Muscle layer of colon (tissue), 2 donors: ENCODE data around the gene PTGFRN.
A peak's percentile ranks its signal among the peaks of the same experiment; 100 is the strongest.

ENCODE experiments used
- H3K27ac ChIP-seq: one replicate; pipeline ENCODE4 v1.7.0; 2013; ENCODE audit warnings: low read depth, mild to moderate bottlenecking, low read length, moderate library complexity
- H3K27me3 ChIP-seq, 2 donors: one replicate each; pipeline ENCODE4 v1.7.0; 2013; ENCODE audit warnings: low read length in 2 of 2, mild to moderate bottlenecking in 2 of 2; ENCODE audit not compliant: insufficient read depth in 2 of 2, control insufficient read depth in 1 of 2
- H3K36me3 ChIP-seq: one replicate; pipeline ENCODE4 v1.7.0; 2013; ENCODE audit warnings: mild to moderate bottlenecking, low read length; ENCODE audit not compliant: insufficient read depth
- H3K4me1 ChIP-seq: one replicate; pipeline ENCODE4 v1.7.0; 2013; ENCODE audit warnings: mild to moderate bottlenecking, low read length; ENCODE audit not compliant: insufficient read depth
- H3K4me3 ChIP-seq, 2 donors: one replicate each; pipeline ENCODE4 v1.7.0; 2013; ENCODE audit warnings: low read length in 2 of 2, low read depth in 1 of 2, mild to moderate bottlenecking in 1 of 2, moderate library complexity in 1 of 2
- H3K9ac ChIP-seq: one replicate; pipeline ENCODE4 v1.7.0; 2013; ENCODE audit warnings: low read length
- H3K9me3 ChIP-seq: one replicate; pipeline ENCODE4 v1.7.0; 2013; ENCODE audit warnings: mild to moderate bottlenecking, low read length
- donor health status: abdominal sarcoma.
- donor health status: Adenocarcinoma of cecum.

The PTGFRN gene

GRCh38 chr1:116910379-116911187 lies 867 bp downstream of the PTGFRN start:
- Histone ChIP-seq H3K9me3 (no peaks in the 10 kb centered on the region), H3K27ac (peak overlapping the region; percentile 94), H3K27me3 (no peaks in the 10 kb centered on the region), H3K4me1 (peaks cover 57% of the 10 kb centered on the region), H3K36me3 (no peaks in the 10 kb centered on the region), H3K9ac (peak overlapping the region; percentile 72), H3K4me3 (peak overlapping the region; percentile 68 to 77)

- Histone ChIP-seq H3K4me1 (peaks cover 63% of the 10 kb centered on the region), H3K36me3 (no peaks in the 10 kb centered on the region), H3K9ac (peak overlapping the region; percentile 72), H3K27me3 (no peaks in the 10 kb centered on the region), H3K9me3 (no peaks in the 10 kb centered on the region), H3K4me3 (peak overlapping the region; percentile 68 to 77), H3K27ac (peak overlapping the region; percentile 94)
These were observed 1.5 kb downstream of the PTGFRN start for GRCh38 chr1:116911188-116911553.

GRCh38 chr1:116911779-116912469 lies 2.2 kb downstream of the PTGFRN start:
- Histone ChIP-seq H3K27ac (peak overlapping the region; percentile 94), H3K36me3 (no peaks in the 10 kb centered on the region), H3K27me3 (no peaks in the 10 kb centered on the region), H3K9ac (peak overlapping the region; percentile 72), H3K9me3 (no peaks in the 10 kb centered on the region), H3K4me3 (peak overlapping the region in 1 of 2 donors; percentile 68), H3K4me1 (peaks cover 70% of the 10 kb centered on the region)

GRCh38 chr1:116912846-116913245 lies 3.1 kb downstream of the PTGFRN start:
- peak overlapping the region; percentile 94 for H3K27ac ChIP-seq
- peak overlapping the region; percentile 72 for H3K9ac ChIP-seq
- H3K4me3 ChIP-seq = peak overlapping the region in 1 of 2 donors; percentile 68
- H3K27me3 ChIP-seq = no peaks in the 10 kb centered on the region
- H3K36me3 ChIP-seq = no peaks in the 10 kb centered on the region
- H3K4me1 ChIP-seq = peaks cover 78% of the 10 kb centered on the region
- H3K9me3 ChIP-seq = no peaks in the 10 kb centered on the region

DNA sequence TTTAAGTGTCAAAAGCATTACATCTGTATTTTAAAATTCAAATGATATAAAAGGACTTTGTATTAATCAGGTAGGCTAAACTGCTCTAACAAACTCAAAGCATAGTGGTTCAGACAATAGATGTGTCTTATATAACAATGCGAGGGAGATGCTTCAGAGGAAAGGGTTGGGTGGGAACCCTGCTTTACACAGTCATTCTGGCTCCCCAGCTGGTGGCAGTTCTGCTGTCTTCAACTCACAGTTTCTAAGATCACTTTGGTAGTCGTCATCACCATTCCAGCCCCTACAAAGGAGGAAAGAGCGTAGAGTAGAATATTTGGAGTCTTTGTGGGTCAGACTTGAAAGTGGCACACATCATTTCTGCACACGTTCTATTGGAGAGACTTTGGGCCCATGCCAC lies 4.2 kb downstream of the PTGFRN start:
- no peaks in the 10 kb centered on the region for H3K9me3 ChIP-seq
- H3K36me3 ChIP-seq = no peaks in the 10 kb centered on the region
- peaks cover 84% of the 10 kb centered on the region for H3K4me1 ChIP-seq
- H3K27me3 ChIP-seq = no peaks in the 10 kb centered on the region
- no peak overlapping the region for H3K9ac ChIP-seq
- peak overlapping the region; percentile 86 for H3K27ac ChIP-seq
- no peak overlapping the region for H3K4me3 ChIP-seq

- Histone ChIP-seq H3K9ac (peak overlapping the region; percentile 7), H3K27ac (peak overlapping the region; percentile 86), H3K4me1 (peaks cover 86% of the 10 kb centered on the region), H3K36me3 (no peaks in the 10 kb centered on the region), H3K9me3 (no peaks in the 10 kb centered on the region), H3K27me3 (no peaks in the 10 kb centered on the region), H3K4me3 (peak overlapping the region; percentile 33 to 56)
These were observed 5.0 kb downstream of the PTGFRN start for GRCh38 chr1:116914667-116915066.

- peak overlapping the region; percentile 47 for H3K9ac ChIP-seq
- H3K4me3 ChIP-seq = peak overlapping the region; percentile 33 to 56
- H3K36me3 ChIP-seq = no peaks in the 10 kb centered on the region
- peak overlapping the region; percentile 86 for H3K27ac ChIP-seq
- no peaks in the 10 kb centered on the region for H3K9me3 ChIP-seq
- H3K4me1 ChIP-seq = peaks cover 91% of the 10 kb centered on the region
- no peaks in the 10 kb centered on the region for H3K27me3 ChIP-seq
These were observed 5.5 kb downstream of the PTGFRN start for GRCh38 chr1:116915086-116915661.

DNA sequence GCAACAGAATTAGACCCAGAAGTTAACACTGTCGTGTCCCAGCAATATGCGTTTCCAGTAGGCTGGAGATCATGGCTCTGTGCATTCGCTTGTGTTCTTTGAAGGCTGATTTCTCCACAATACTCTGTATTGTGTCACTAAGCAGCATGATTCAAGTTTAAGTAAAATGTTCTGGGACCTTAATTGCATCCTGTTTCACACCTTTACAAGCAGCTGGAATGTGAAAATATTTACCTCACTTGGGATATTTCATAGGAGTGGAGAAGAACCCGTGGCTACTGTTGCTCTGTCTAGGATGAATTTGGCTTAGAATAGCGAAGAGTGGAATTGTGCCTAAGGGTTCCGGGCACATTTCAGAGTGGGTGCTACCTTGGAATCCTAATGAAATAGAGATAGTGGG lies 6.3 kb downstream of the PTGFRN start:
- Histone ChIP-seq H3K9me3 (no peaks in the 10 kb centered on the region), H3K9ac (no peak overlapping the region), H3K27ac (peak overlapping the region; percentile 86), H3K27me3 (no peaks in the 10 kb centered on the region), H3K36me3 (no peaks in the 10 kb centered on the region), H3K4me3 (peak overlapping the region; percentile 33 to 56), H3K4me1 (peaks cover 94% of the 10 kb centered on the region)

DNA sequence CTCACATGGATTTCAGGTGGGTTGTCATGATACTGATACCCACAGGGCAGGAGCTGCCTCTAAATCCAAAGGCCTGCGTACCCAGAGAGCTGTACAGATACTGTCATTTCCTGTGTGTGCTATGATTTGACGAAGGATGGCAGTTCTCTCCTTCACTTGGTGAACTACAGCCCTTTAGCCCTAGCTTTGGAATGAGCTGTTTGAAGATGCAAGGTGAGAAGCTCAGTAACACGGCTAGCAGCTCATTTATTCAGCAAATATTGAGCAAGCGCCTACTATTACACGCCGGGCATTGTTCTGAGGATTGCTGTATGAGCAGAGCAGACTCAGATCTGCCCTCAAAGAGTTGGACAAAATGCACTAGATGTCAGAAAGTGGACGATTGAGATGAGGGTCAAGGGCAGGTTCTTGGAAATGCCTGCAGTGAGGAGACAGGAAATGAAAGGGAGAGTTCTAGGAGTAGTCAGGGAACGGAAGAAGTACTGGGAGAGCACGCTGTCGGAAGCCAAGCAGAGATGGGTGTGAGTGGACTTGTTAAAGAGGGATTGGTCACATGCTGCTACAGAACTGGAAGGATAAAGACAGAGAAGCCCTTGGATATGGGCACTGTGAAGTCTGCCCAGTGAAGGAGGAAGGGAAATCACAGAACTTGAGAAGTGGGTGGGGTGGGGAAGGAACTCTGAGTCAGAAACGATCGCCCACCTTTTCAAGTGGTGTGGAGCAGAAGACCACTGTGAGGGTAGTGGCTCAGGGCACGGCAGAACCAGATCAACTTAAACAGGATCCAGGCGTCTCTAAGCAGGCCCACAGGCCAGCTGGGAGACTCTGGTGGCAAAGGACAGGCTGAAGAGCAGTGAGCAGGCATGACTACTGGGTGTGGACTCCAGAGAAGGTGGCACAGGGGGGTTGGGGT lies 7.1 kb downstream of the PTGFRN start:
- Histone ChIP-seq H3K4me3 (no peak overlapping the region), H3K27me3 (no peaks in the 10 kb centered on the region), H3K4me1 (peaks cover 86% of the 10 kb centered on the region), H3K36me3 (no peaks in the 10 kb centered on the region), H3K27ac (peak overlapping the region; percentile 86), H3K9me3 (no peaks in the 10 kb centered on the region), H3K9ac (no peak overlapping the region)

- Histone ChIP-seq H3K36me3 (peaks cover 6% of the 10 kb centered on the region), H3K27ac (no peak overlapping the region), H3K4me3 (no peak overlapping the region), H3K9me3 (no peaks in the 10 kb centered on the region), H3K4me1 (peaks cover 79% of the 10 kb centered on the region), H3K27me3 (no peaks in the 10 kb centered on the region), H3K9ac (no peak overlapping the region)
These were observed 9.1 kb downstream of the PTGFRN start for GRCh38 chr1:116918714-116919357.
